Gastroesophageal sphincter (tissue), 4 donors: ENCODE results near the gene GANAB. TPM values are rescaled to one million over a fixed set of nuclear protein-coding genes. Genes with fewer than 3 reads are reported as not detected.

Experiments
- ATAC-seq: fragments of 150-250 bp; one replicate; pipeline ENCODE4 v1.9.1; 2016; ENCODE audit warnings: mild to moderate bottlenecking, moderate library complexity
- H3K27ac ChIP-seq, 4 donors: fragments of 200-600 bp; sonication (generic) in 3 of 4; 1 replicate in 3 of 4; 2 replicates in 1 of 4; pipeline ENCODE4 v1.5.1; 2016 to 2019
- H3K27me3 ChIP-seq: fragments of 200-600 bp; sonication (generic); one replicate; pipeline ENCODE4 v1.5.1; 2019
- H3K36me3 ChIP-seq, 2 donors: fragments of 200-600 bp; sonication (generic); one replicate each; pipeline ENCODE4 v1.5.1; 2019; ENCODE audit warnings: control low read depth in 1 of 2
- H3K4me1 ChIP-seq, 3 donors: fragments of 200-600 bp; sonication (generic); 1 replicate in 2 of 3; 2 replicates in 1 of 3; pipeline ENCODE4 v1.5.1; 2016 to 2019; ENCODE audit warnings: control low read depth in 2 of 3
- H3K4me3 ChIP-seq, 2 donors: fragments of 200-600 bp; sonication (generic); one replicate each; pipeline ENCODE4 v1.5.1; 2019; ENCODE audit warnings: mild to moderate bottlenecking in 1 of 2, moderate library complexity in 1 of 2
- H3K9me3 ChIP-seq, 3 donors: fragments of 200-600 bp; sonication (generic); one replicate each; pipeline ENCODE4 v1.5.1; 2017 to 2019; ENCODE audit warnings: control low read depth in 2 of 3
- CTCF ChIP-seq, 4 experiments: fragments of 200-600 bp in 2 of 4; fragments of 450-650 bp in 2 of 4; sonication (generic) in 1 of 4; IDR thresholded peaks; one replicate each; pipeline ENCODE4 v1.5.1; 2017 to 2019; ENCODE audit warnings: antibody characterized with exemption in 4 of 4, mild to moderate bottlenecking in 2 of 4, moderate library complexity in 2 of 4
- EP300 ChIP-seq: sonication (generic); formaldehyde crosslinking; IDR thresholded peaks from one replicate; pipeline ENCODE4 v1.6.1; 2017; ENCODE audit warnings: antibody characterized with exemption, mild to moderate bottlenecking
- POLR2A ChIP-seq, 2 donors: fragments of 450-650 bp; IDR thresholded peaks; one replicate each; pipeline ENCODE4 v1.6.1; 2017; ENCODE audit warnings: antibody characterized with exemption in 2 of 2, mild to moderate bottlenecking in 2 of 2, moderate library complexity in 1 of 2
- POLR2AphosphoS5 ChIP-seq: sonication (generic); formaldehyde crosslinking; IDR thresholded peaks from one replicate; pipeline ENCODE4 v1.6.1; 2017; ENCODE audit warnings: antibody characterized with exemption
- WGBS, 2 donors: methylation state at CpG; one replicate each; pipeline ENCODE4 v1.1.5; 2018; ENCODE audit warnings: low coverage in 1 of 2; 5-methylcytosine and 5-hydroxymethylcytosine counted together
- total RNA-seq, 4 donors: library from RNA; depleted of rRNA; stranded (reverse); fragments of >200 nt; gene quantifications; one replicate each; pipeline ENCODE4 v1.1.0, GENCODE V29; 2016

Gene GANAB
- total RNA-seq, 4 donors from 2014 or later, result 87.8 to 151 (median 134) TPM

GRCh38 chr11:62688491-62688890 is 42.1 kb upstream of the GANAB start:
- H3K9me3 ChIP-seq, result no peaks in the 10 kb centered on the region
- peak overlapping the region in 3 of 4 donors; percentile 61 to 77 (median 71) for H3K27ac ChIP-seq
- TF ChIP-seq CTCF (IDR thresholded peaks at IDR 0.05) (no peak), EP300 (no peak), POLR2A (IDR thresholded peaks at IDR 0.05) (no peak), POLR2AphosphoS5 (no peak)
- 17 to 33% methylated on average over 1 of the region's 1 CpG for WGBS, 2 donors
- H3K27me3 ChIP-seq, result peaks cover 18% of the 10 kb centered on the region
- H3K4me3 ChIP-seq, result peak overlapping the region; percentile 22 to 47
- peaks cover 0 to 31% (median 9%) of the 10 kb centered on the region in 3 donors for H3K4me1 ChIP-seq
- peaks cover 0 to 38% of the 10 kb centered on the region in 2 donors for H3K36me3 ChIP-seq
- no peak for ATAC-seq

GRCh38 chr11:62687508-62688396 is 41.3 kb upstream of the GANAB start:
- peaks cover 18% of the 10 kb centered on the region for H3K27me3 ChIP-seq
- H3K4me3 ChIP-seq, result peak overlapping the region; percentile 2 to 47
- H3K36me3 ChIP-seq, result peaks cover 0 to 31% of the 10 kb centered on the region in 2 donors
- peaks cover 0 to 31% (median 9%) of the 10 kb centered on the region in 3 donors for H3K4me1 ChIP-seq
- peak overlapping the region in 3 of 4 donors; percentile 61 to 77 (median 71) for H3K27ac ChIP-seq
- no peak for ATAC-seq
- WGBS, 2 donors, result 12 to 64% methylated on average over 3 to 12 of the region's 74 CpGs
- TF ChIP-seq POLR2AphosphoS5, result no peak
- no peak for TF ChIP-seq EP300
- no peak for TF ChIP-seq POLR2A (IDR thresholded peaks at IDR 0.05)
- no peaks in the 10 kb centered on the region for H3K9me3 ChIP-seq

GRCh38 chr11:62682518-62682917 is 36.1 kb upstream of the GANAB start:
- Histone ChIP-seq H3K4me3 (no peak overlapping the region), H3K27me3 (peaks cover 8% of the 10 kb centered on the region), H3K27ac (no peak overlapping the region), H3K36me3 (peaks cover 0 to 7% of the 10 kb centered on the region in 2 donors), H3K9me3 (no peaks in the 10 kb centered on the region), H3K4me1 (peaks cover 0 to 36% (median 15%) of the 10 kb centered on the region in 3 donors)
- TF ChIP-seq CTCF (IDR thresholded peaks at IDR 0.05), result no peak
- TF ChIP-seq POLR2A (IDR thresholded peaks at IDR 0.05), result no peak
- TF ChIP-seq POLR2AphosphoS5, result no peak
- no peak for TF ChIP-seq EP300
- 91 to 100% methylated on average over 1 to 6 of the region's 7 CpGs for WGBS, 2 donors
- no peak for ATAC-seq

GRCh38 chr11:62680825-62681240 is 34.4 kb upstream of the GANAB start:
- peaks cover 0 to 45% (median 15%) of the 10 kb centered on the region in 3 donors for H3K4me1 ChIP-seq
- no peak overlapping the region for H3K4me3 ChIP-seq
- peaks cover 0 to 23% of the 10 kb centered on the region in 2 donors for H3K36me3 ChIP-seq
- H3K27ac ChIP-seq, result peak overlapping the region in 3 of 4 donors; percentile 64 to 93 (median 91)
- H3K27me3 ChIP-seq, result no peaks in the 10 kb centered on the region
- WGBS, 2 donors, result 0 to 48% methylated on average over 1 to 4 of the region's 4 CpGs
- no peaks in the 10 kb centered on the region for H3K9me3 ChIP-seq
- TF ChIP-seq CTCF (IDR thresholded peaks at IDR 0.05) (peak in 3 of 4 experiments; percentile 53 to 57 (median 55)), POLR2A (IDR thresholded peaks at IDR 0.05) (no peak)
- peak; percentile 55 for ATAC-seq

GRCh38 chr11:62678770-62679696 is 32.6 kb upstream of the GANAB start, which contains the start of gene UBXN1:
TSS of gene UBXN1 (minus strand) at chr11:62679073. CDS start at chr11:62678923, 150 bp downstream.
- H3K4me3 ChIP-seq, result peak within 1 kb of the TSS; percentile 94 to 97
- H3K9me3 ChIP-seq, result no peaks in the 10 kb centered on the region
- H3K36me3 ChIP-seq, result peaks cover 0 to 41% of the 10 kb centered on the region in 2 donors
- peak within 1 kb of the TSS; percentile 81 to 93 (median 92) for H3K27ac ChIP-seq
- peak; percentile 88 for ATAC-seq
- WGBS, 2 donors, result 0 to 27% methylated on average over 1 to 8 of the region's 55 CpGs
- no peaks in the 10 kb centered on the region for H3K27me3 ChIP-seq
- TF ChIP-seq CTCF (IDR thresholded peaks at IDR 0.05), result no peak
- no peak for TF ChIP-seq EP300
- TF ChIP-seq POLR2AphosphoS5, result peak; percentile 91
- peak; percentile 63 to 64 for TF ChIP-seq POLR2A (IDR thresholded peaks at IDR 0.05)
- H3K4me1 ChIP-seq, result peaks cover 0 to 53% (median 15%) of the 10 kb centered on the region in 3 donors
